HG03521 (cell line): ENCODE data around the gene RND2.

Experiments used
- ATAC-seq: cut with Tn5 transposase; IDR thresholded peaks from one replicate; pipeline ENCODE4 v1.9.1; 2021; ENCODE audit warnings: mild to moderate bottlenecking, moderate library complexity; ENCODE audit not compliant: unreplicated experiment

Gene RND2

DNA sequence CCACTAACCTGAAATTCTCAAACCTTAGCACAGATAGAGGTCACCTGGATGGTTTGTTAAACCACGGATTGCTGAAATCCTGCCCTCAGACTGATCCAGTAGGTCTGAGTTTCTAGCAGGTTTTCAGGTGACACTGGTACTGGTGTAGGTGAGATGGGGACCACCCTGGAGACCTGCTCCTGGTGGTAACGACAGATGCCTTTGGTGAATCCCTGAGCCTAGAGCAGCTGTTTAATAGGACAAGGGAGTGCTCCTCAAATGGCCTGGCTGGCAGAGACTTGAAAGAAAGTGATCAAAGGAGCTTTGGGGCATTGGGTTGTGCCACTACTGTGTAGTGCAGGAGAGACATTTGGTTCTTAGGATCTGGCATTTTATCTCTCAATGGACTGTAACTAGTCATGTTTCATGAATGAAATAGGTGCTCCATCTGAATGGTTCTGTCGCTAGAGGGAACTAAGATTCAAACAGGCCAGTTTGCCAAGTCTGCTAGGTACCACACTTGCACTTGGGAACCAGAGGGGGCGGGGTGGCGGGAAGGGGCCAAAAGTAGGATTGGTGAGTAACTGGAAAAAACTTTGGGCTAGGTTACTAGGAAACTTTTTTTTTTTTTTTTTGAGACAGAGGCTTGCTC, 21.4 kb upstream of the RND2 start:
- ATAC-seq, result no peak

- peak; percentile 86 for ATAC-seq
Measured at GRCh38 chr17:43006639-43007551, 18.1 kb upstream of the RND2 start, which contains the start of gene IFI35. IFI35 (plus strand) TSS chr17:43006784; CDS start chr17:43006948, 164 bp downstream.

- ATAC-seq, result no peak
Measured at GRCh38 chr17:43010667-43011308, 14.2 kb upstream of the RND2 start.

- no peak for ATAC-seq
Measured at GRCh38 chr17:43011728-43012472, 13.1 kb upstream of the RND2 start.

DNA sequence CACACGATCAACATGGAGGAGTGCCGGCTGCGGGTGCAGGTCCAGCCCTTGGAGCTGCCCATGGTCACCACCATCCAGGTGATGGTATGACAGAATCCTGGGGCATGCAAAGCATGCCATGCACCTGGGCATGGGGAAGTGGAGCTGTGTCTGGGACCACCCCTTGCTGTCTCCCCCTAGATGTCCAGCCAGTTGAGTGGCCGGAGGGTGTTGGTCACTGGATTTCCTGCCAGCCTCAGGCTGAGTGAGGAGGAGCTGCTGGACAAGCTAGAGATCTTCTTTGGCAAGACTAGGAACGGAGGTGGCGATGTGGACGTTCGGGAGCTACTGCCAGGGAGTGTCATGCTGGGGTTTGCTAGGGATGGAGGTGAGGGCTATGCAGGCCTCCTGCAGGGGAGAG, 11.7 kb upstream of the RND2 start:
- ATAC-seq, result no peak

- no peak for ATAC-seq
Measured at GRCh38 chr17:43014020-43014648, 10.9 kb upstream of the RND2 start.

DNA sequence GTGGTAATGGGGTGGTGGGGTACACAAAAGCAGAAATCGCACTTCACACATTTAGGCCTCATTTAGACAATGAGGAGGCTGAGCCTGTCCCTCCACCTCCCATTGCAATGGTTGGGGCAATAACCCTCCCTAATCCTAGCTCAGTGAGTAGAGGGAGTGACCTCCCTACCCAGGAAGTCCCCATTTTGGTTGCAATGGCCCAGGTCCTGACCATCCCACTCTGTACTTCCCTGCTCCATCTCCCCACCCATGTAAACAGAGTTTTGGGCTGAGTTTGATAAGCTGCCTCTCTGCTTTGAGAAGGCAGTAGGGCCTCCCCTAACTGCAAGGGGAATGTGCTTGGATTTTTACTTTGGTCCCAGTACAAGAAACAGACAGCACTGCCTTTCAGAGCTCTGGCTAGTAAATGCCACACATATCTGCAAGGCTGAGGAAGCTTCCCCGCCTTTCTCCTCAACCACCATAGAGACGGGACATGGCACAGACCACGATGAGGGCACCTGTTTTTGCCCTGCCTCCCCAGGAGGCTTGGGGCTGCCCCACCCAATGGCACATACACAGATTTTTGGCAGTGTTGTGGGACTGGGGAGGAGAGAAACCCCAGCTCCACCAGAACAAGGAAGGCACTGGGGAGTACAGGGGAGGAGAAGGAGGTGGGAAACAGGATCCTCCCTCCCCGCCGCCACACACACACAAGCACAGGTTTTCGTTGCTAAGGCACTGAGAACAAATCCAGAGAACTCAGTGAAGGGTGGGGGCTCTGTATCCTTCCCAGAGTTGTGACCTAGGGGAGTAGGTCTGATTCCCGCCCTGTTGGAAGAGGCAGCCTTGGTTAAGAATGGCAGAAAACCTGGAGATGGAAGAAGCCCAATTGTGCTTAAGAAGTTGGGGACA, 10.1 kb upstream of the RND2 start:
- no peak for ATAC-seq

DNA sequence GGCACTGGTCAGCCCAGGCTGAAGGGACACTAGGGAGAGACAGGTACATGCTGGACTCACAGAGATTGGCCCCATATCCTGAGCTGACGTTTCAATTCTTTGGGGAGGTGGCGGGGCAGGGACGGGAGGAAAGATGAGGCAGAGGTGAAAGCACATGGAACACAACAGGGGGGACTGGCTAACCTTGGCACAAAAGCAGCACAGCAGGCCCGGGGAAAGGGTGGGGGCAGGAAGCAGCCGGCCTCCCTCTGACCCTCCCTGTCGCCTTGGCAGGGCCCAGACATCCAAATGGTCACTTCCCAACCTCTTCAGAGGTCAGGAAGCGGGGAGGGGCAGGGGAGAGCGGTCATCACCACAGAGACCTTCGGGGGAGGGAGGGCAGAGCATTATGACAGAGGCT, 9.5 kb upstream of the RND2 start:
- no peak for ATAC-seq

- ATAC-seq, result no peak
Measured at GRCh38 chr17:43016216-43016615, 8.8 kb upstream of the RND2 start.

- no peak for ATAC-seq
Measured at GRCh38 chr17:43018008-43018853, 6.8 kb upstream of the RND2 start.

DNA sequence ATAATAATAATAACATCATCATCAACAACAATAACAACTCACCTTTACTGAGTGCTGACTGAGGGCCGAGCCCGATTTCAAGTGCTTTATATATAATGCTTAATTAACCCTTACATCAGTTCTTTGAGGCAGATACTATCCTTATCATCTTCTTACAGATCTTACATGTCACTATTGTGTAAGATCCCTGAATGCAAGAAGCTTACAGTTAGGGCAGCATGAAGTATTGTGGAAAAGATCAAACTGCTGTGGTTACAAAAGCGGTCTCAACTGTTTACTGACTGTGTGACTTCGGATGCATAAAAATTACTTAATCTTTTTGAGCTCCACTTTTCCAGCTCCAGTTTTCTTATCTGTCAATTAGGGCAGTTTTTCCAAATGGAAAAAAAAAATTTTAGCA, 6.1 kb upstream of the RND2 start:
- no peak for ATAC-seq

- no peak for ATAC-seq
Measured at GRCh38 chr17:43019418-43019817, 5.6 kb upstream of the RND2 start.

DNA sequence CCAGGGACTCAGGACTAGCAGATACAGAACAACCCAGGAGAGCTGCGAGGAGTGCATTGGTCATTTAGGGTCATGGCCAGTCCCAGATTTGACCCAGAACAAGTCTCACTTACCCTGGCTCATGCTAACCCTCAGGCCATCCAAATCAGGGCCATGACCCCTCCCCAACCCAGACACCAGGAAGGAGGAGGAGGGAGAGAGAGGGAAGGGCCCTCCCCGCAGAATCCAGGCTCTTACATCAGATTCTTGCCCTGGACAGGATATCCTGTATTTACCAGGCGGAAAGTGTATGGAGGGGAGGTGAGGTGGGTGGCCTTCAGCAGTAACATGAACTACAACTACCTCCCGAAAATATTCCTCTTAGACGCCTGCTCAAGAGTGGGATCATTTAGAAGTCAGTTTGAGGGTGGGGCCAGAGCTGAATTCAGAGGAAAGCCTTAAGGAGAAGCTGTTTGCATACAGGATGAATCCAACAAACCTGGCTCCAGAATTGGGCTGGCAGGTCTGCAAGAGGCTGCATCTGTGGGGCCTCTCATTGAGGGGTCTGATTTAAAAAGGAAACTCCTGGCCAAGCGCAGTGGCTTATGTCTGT, 4.9 kb upstream of the RND2 start:
- ATAC-seq, result no peak

DNA sequence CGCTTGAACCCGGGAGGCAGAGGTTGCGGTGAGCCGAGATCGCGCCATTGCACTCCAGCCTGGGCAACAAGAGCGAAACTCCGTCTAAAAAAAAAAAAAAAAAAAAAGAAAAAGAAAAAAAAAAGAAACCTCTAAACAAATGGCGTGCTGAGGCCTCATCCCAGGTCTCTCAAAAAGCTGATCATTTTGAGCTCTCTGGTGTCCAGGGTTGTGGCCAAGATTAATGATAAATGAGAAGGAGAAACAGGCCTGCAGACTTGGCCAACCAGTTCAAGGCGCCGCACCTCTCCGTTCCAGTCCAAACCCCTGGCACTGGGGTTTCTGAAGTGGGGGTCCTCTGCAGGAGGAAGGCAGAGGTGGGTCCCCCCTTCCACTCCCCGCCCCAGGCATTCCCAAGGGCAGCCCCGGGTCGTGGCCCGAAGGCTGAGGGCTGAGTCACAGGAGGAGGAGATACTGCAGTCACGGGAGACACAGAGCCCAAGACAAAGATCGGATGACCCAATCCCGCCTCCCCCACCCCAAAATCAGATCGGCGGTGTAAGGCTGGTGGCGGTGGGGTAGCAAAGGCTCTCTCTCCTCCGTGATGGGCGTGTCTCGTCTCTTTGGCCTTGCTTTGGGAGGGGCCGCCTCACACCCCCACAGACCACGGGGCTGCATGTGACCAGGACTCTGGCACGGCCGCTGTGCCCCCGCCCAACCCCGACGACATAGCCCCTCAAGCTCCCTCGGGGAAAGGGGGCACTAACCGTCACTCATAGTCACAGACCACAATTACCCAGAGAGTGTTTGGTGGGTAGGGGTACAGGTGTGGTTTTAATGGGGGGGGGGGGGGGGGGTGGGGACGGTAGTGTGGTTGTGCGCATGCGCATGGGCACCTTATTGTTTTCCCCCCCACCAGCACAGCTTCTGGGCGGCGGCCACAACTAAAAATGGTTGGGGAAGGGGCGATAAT, 4.0 kb upstream of the RND2 start:
- no peak for ATAC-seq

DNA sequence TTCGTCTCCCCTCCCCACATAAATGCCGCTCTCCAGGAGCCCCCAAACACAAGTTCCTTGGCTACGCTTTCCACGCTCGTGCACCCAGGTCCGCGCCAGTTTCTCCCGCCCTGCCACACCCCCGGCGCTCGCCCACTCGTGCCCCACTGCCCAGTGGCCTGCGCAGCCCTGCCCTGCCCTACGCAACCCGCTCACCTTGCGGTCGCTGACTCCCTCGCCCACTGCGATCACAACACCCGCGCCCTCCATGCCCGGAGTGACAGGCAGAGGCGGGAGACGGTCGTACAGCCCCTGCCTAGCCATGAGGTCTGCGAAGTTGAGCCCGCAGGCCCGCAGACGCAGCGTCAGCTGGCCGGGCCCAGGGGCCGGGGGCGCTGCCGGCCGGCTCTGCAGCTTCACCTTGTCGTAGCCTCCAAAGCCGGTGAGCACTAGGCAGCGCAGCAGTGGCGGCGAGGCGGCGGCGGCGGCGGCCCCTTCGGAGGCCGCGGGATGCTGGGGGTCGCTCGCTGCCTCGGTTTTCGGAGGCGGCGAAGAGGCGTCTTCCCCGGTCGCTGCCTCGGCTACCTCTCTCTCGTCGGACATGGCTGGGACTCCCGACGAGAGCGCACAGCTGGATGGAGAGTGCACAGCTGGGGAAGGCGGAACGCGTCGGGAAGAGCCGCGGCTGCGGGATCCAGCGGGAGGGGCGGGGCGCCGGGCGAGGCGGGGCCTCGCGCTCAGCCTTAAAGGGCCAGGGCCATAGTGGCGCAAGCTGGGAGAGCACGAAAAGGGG, 3.1 kb upstream of the RND2 start, which contains the start of gene VAT1:
Gene VAT1 (minus strand): TSS at position 645 of the 772 bp plus-strand sequence. CDS start 63 bp downstream, at position 582.
- no peak for ATAC-seq

GRCh38 chr17:43025290-43025657, 243 bp downstream of the RND2 start:
- ATAC-seq, result no peak
